Activated CD8-positive, alpha-beta memory T cell treated with anti-CD3 and anti-CD28 coated beads, Interleukin-2, amount 50 U/mL, for 24 hours (primary cell): Measurements from ENCODE around the gene SPI1.
"Not testable (repeated sequence)": the region's sequence is repeated elsewhere in the genome, so short reads cannot be mapped to it uniquely, and the experiment has no call there.

Experiments used
- DNase-seq: peaks from one replicate; pipeline ENCODE4 v3.0.0-alpha.2; 2020; ENCODE audit errors: extremely low read depth

SPI1 gene

DNA sequence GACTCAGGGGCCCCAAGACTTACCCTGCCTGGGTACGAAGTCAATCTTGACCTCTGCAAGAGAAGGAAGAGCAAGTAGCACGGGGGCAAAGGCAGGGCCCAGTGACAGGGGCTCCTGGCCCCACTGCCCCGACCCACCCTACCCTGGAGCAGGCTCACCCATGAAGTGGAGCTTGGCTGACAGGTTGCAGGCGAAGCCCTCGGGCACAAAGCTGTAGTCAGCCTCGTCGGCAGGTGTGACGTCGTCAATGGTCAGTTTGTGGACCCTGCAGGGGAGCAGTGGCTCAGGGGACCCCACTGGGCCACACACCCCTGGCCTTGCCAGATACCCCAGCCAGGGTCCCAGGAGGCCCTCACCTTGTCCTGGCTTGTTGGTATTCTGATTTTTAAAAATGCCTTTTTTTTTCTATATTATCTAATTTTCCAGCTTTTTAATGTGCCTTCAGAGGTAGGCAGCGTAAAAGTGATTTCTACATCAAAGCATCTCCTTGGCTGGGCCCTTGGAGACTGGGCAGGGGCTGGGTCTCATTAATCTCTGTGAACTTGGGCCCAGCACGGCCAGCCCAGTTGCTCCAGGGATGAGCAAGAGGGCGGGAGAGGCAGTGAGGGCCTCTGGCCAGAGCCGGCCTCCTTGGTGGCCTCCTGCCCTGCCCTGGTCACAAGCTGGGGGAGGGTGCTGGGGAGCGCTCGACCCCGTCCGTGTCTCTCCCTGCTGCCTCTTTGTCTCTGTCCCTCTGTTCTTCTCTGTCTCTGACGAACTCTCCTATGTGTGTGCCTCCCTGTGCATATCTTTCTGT, 37.2 kb downstream of the SPI1 start:
- DNase-seq: no peak

DNA sequence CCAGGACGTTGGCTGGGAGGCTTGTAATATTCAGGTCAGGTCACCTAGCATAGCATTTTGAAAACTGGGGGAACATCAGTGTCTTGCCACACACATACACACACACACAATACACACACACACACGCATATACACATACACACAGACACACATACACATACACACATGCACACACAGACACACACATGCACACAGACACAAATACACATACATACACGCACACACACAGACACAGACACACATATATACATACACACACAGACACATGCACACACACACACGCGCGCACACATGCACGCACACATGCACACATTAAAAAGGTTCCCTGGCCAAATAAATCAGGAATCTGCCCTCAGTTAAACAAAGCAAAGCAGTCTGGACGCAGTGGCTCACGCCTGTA, 38.3 kb downstream of the SPI1 start:
- DNase-seq: no peak

DNA sequence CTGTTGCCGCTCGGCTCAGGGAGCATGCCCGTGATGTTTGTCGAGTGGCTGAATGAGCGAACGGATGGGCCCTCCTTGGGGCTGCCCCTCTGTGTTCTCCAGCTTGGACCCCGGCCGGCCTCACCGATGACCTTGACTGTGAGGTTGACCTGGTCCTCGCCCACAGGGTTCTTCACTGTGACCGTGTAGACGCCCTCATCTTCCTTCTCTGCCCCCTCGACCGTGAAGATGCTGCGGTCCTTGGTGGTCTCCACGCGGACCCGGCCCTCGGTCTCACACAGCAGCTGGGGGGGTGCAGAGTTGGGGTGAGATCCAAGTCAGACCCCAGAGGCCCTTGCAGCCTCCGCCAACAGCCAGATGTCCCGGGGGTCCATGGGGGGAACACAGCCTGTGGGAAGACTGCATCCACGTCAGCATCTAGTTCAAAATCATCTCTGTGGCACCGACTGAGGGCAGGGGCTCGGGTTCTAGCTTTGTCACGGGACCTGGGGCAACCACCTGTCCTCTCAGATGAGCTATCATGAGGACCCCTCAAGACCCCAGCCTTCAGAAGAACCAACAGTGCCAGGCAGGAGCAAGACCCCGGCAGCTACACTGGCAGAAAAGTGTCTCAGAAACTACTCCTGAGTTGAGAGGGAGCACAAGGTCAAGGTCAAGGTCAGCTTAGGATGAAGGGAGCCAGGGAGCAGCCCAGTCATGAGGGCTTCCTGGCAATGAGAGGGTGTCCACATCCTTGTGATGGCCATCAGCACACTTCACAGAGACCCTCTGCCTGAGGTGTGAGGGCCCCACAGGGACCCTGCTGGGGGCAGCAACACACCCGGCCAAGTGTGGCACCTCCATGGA, 39.7 kb downstream of the SPI1 start:
- DNase-seq: no peak

DNA sequence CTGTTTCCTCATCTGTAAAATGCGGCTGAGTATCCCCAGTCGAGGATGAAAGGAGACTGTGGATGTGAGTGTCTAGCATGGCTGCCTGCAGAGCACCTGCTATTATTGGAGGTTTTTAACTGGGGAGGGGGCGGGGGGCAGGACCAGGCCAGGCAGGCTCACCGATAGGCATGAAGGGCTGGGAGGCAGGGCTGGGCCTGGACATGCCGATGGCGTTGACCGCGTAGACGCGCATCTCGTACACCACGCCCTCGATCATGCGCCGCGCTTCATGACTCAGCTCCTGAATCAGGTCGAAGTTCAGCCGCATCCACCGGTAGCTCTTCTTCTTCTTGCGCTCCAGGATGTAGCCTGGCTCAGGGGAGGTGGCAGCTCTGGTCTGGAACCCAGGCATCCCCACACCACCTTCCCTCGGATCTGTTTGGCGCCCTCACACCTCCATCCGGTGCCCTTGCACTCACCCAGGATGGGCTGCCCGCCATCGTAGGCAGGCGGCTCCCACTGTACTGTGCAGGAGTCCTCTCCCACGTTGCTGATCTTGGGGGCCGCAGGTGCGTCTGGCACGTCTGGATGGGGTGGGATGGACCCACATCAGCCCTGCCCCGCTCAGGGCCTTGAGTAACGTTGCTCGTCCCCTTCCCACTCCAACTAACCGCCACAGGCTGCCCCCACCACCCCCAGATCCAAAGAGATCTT, 41.0 kb downstream of the SPI1 start:
- DNase-seq: no peak

DNA sequence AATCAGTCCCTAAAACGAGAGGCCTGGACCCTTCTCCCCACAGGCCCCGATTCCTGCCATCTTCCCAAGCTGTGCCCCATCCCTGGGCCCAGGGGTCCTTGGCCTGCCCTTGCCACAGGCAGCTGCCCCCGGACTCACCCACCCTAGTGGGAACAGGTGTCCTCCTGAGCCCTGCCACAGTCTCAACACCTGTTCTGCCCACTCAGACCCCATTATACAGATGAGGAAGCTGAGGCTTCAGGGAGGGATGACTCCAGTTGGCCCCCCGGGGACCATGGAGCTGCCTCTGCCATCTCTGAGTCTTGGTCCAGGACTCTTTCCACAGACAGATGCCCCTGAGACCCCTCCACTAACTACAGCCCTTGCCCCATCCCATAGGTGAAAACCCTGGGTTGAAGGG, 41.8 kb downstream of the SPI1 start:
- no peak for DNase-seq

DNA sequence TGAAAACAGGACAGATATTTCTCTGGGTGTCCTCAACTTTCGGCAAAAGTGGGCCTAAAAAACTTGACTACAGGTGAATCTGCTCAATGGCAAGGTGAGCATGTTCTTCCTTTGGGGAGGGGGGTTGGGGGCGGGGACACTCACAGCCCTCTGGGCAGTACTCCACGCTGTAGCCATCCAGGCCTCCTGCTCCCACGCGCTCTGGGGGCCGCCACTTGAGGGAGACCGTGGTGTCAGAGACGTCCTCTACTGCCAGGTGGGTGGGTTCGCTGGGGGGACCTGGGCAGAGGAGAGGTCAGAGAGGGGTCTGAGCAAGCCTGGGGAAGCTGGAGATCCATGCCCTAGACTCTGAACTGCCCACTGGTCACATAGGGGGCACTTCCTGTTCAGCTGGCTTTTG, 42.6 kb downstream of the SPI1 start:
- no peak for DNase-seq

DNA sequence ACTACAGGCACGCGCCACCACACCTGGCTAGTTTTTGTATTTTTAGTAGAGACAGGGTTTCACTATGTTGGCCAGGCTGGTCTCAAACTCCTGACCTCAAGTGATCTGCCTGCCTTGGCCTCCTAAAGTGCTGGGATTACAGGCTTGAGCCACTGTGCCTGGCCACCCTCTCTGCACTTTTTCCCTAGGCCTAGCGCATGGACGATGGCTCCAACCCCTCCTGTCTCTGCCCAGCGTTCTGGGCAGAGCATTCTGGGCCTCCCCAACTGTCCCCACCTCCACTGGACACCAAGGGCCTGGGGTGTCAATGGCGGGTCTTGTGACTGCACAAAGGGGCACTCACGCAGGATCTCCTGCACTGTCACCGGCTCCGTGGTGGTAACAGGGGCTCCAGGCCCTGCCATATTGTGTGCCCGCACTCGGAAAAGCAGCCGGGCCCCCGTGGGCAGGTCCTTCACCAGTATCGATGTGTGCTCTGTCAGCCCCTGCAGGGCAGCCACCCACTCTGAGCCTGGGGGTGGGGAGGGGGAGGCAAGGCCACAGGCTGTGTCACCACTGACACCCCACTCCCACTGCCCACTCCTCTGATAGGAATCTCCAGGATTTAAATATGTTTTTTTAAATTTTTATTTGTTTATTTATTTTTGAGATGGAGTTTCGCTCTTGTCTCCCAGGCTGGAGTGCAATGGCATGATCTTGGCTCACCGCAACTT, 43.5 kb downstream of the SPI1 start:
- not testable (repeated sequence) for DNase-seq

DNA sequence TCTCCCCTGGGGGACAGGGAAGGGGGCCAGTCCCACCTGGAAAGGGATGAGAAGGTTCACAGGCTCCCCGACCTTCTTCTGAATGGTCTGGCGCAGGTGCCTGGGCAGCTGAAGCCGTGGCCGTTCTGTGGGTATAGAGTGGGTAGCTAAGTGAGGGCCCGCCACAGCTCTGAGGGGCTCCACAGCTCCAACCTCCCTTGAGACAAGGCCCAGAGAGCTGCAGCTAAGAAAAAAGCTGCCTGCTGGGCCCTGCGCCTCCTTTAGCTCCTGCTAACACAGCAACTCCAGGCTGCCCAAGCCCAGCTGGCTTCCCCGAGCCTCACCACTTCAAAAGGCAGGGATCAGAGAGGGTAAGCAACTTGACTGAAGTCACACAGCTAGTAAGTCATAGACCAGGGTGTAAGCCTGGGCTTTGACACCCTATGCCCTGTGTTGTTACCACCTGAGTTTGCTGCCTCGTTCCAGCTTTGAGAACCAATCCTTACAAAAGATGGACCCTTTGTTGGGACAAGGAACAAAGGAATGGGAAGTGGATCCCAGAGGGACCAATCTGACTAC, 44.4 kb downstream of the SPI1 start:
- no peak for DNase-seq

DNA sequence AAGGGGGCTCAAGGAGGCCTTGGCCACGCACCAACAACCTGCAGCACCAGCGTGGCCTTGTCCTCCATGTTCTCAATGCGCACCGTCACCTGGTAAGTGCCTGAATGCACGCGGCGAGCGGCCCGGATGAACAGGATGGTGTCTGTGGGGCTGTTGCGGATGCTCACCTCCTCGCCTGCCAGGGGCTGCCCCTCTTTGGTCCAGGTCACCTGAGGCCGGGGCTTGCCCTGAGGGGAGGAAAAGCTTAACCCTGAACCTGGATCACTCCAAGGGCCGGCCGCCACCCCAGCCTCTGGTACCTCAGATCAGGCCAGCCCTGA, 44.9 kb downstream of the SPI1 start:
- no peak for DNase-seq

DNA sequence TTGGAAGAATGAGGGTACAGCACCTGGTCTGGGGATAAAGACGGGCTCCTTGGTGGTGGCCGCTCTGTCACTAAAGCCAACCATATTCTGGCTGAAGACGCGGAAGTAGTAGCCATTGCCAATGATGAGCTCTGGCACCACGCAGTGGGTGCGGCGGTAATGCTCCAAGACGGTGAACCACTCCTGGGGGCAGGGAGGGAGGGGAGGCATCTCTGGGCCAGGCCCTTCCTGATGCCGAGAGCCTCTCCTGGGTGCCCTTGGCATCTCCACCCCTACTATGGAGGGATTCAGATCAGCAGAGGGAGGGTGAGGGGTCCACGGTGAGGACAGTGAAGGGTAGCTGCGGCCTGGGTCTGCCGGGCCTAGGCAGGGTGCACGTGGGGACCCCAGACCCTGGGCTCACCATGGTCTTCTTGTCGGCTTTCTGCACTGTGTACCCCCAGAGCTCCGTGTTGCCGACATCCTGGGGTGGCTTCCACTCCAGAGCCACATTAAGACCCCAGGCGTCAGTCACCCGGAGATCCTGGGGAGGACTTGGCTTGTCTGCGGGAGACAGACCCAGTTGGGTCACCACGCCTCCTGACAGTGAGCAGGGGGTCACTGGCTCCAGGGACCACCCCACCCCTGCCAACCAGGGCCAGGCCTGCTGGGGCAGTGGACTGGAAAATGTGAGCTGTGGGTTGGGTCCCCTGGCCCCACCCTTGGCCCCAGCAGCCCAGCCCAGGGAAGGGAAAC, 45.4 kb downstream of the SPI1 start:
- no peak for DNase-seq

DNA sequence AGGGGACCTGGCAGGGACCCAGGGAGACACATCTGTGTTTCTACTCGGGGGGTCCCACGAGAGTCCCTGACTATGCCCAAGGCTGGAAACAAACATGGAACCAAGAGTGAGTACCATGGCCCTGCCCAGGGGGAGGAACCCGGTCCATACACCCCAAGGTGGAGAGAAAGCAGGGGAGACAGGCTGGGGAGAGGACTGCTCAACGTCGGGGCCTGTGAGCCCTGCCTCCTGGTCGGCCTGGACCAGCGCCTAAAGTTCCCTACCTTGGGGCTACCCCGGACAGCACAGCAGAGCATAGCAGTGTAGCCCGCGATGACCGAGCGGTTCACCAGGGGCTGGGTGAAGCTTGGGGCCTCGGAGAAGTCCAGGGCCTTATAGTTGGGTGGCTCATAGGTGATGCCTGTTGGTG, 46.0 kb downstream of the SPI1 start:
- DNase-seq: no peak

DNA sequence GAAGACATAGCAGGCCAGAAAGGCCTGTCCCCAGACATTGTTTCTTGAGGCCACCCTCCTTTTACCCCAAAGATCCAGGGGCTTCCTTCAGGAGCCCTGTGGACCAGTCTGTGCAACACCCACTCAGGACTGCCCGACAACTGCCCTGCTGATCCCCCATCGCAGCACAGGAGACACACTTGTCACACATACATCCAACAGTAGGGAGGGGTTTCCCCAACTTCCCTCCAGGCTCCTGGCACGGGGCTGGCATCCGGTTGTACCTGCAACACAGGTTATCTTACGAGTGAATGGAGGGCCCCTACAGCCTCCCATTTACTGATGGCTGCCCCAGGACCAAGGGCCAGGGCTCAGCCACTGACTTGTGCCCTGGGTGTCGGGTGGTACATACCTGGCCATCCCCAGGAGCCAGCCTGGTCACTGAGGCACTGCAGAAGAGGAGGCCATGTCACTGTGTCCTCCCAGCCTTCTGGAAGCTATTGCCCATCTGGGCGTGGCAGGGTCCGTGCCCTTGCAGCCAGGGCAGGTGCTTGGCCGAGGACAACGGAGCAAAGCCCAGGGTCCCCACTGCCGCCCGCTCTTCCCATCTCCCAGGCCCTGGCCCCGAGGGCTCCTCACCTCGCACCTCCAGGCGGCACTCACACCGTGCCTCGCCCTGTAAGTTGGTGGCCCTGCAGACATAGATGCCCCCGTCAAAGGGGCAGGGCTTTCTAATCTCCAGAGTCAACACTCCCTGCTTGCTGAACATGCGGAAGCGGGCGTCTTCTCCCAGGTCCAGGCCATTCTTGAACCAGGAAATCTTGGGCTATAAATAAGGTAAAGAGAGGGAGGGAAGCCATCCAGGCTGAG, 46.7 kb downstream of the SPI1 start:
- DNase-seq: no peak

DNA sequence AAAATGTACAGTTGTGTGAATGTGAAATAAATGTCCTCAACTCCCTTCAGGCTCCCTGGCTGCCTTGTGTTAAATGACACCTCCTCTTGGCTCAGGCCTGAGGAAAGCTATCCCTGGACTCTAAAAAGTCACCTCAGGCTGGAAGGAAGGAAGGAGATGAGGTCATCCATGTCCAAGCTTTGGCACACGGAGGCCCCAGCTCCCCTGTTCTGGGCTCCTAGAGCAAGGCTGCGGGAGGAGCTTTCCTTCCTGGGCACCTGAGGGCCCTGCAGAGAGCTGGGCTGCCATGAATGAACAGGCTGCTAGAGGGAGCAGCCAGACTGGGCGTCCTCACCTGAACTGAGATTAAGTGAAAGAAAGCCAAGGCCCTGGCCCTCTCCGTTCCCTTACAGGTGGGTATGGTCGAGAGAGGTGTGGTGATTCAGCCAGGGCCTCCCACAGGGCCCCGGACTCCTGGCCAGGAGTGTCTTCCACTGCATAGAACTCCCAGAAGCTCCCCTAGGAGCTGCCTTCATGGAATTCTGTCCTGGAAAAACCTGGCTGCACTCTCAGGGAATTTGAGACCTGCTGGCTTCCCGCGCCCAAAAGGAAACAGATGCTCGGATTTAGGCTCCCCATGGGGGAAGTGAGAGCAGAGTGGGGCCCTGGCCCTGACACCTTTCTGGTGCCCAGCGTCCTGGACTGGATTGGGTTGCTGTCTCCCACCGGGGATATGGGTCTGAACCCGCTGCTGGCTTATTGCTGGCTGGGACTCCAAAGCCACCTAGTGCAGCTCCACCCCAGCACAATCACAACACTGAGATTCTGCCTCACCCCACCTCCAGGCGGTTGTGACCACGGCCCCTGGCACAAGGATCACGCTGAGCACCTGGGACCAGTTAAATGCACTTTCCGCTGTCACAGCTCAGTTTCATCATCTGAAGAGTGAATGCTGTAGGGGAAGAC, 48.1 kb downstream of the SPI1 start:
- DNase-seq: no peak

DNA sequence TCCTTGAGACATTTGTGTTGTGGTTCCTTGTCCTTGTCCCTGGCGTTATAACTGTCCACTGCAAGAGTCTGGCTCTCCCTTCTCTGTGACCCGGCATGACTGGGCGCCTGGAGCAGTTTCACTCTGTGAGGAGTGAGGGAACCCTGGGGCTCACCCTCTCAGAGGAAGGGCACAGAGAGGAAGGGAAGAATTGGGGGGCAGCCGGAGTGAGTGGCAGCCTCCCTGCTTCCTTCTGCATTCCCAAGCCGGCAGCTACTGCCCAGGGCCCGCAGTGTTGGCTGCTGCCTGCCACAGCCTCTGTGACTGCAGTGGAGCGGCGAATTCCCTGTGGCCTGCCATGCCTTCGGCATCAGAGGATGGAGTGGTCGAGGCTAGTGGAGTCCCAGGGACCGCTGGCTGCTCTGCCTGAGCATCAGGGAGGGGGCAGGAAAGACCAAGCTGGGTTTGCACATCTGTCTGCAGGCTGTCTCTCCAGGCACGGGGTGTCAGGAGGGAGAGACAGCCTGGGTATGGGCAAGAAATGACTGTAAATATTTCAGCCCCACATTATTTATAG, 48.8 kb downstream of the SPI1 start:
- DNase-seq: no peak

DNA sequence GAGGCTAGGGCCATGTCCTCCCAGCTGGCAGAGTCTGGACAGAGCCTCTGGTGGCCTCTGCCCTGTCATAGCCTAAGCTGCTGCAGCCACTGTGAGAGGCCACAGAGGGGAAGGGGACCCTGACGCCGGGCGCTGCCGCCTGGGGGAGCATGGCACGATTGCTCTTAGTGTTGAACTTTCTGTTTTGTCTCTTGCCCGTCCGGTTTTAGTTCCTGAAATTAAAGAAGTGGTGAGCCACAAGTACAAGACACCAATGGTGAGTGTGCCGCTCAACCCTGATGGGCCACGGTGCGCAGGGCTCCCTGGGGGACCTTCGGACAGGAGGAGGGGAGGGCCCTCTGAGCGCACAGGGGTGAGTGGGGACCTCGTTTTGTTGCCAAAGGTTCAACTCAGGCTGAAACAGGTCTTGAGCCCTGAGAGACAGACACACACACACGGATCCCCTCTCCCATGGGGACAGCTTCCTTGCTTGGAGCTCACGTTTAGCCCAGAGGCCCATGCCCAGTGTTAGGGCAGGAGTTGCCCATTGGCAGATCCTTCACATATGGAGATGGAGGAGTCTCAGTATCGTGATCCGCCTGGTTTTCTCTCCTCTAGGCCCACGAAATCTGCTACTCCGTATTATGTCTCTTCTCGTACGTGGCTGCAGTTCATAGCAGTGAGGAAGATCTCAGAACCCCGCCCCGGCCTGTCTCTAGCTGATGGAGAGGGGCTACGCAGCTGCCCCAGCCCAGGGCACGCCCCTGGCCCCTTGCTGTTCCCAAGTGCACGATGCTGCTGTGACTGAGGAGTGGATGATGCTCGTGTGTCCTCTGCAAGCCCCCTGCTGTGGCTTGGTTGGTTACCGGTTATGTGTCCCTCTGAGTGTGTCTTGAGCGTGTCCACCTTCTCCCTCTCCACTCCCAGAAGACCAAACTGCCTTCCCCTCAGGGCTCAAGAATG, 49.6 kb downstream of the SPI1 start:
- DNase-seq: no peak

DNA sequence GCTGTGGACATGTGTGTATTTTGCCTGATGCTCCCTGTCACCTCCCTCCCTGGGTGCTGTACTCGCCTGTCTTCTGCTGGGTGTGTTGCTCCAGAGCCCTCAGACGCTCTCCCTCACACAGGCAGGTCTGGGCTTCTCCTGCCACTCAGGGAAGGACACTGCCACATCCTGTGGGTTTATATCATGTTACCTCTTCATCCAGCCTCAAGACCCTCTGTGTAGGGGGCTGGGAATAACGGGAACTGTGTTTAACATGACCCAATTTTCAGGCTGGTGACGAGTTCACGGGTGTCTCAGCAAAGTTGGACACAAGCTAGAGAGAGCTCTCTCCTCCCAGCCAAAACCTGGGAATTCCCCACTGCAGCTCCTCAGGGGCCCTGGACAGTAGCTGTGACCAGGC, 50.4 kb downstream of the SPI1 start:
- no peak for DNase-seq

DNA sequence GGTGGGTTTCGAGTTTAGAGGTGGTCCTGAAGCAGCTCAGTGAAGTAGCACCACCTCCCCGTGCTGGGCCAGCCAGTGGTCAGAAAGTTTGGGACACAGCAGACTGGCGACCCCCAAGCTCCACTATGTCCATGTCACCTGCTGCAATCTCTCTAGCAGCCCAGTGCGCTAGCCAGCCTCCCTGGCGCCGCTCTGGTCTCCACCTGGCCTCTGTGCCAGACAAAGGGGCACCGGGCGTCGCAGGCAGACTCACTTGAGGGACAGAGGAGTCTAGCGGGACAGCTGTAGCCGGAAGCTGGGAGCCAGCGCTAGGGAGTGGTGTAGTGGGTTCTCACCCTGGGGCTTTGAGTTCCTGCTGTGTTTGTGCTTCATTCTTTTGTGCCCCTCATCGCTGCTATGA, 51.3 kb downstream of the SPI1 start:
- DNase-seq: no peak

DNA sequence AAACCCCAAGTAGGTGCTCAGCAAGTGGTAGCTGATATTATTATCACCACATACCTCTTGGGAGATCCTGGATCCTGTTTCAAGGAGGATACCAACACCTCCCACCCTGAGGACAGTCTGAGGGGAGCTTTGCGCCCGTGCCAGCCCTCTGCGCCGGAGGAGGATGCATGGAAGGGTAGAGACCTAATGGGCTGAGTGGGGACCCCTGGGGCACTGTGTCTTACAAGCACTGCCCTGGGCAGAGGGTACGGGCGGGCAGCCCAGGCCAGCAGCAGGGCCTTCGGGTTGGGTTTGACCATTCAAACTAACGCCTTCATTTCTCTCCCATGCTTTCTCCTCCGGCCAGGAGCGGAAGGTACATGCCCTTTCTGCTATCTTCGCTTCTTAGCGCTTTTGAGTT, 52.1 kb downstream of the SPI1 start:
- DNase-seq: no peak
